Astrocyte of the spinal cord (primary cell): ENCODE results near the gene TES.

Experiments used
- DNase-seq: peaks from one replicate; pipeline ENCODE4 v3.0.0; 2011; ENCODE audit warnings: low read depth, low spot score
- H3K4me3 ChIP-seq: 2 replicates; pipeline ENCODE4 v1.5.1; 2011; ENCODE audit warnings: low read depth, mild to moderate bottlenecking, low read length, moderate library complexity
- CTCF ChIP-seq: IDR thresholded peaks from 2 replicates; pipeline ENCODE4 v1.5.1; 2012; ENCODE audit warnings: low read depth, mild to moderate bottlenecking, low read length, inconsistent platforms
- in situ Hi-C: cut with HindIII; loops from 2 replicates; pipeline ENCODE4 v1.10.0; 2017; ENCODE audit warnings: low sequenced_read_pairs

Gene TES

GRCh38 chr7:116235380-116235779 is 25.0 kb downstream of the TES start:
- TF ChIP-seq CTCF = no peak
- DNase-seq = no peak
- in situ Hi-C loops = no loop called here
- H3K4me3 ChIP-seq = no peak overlapping the region

GRCh38 chr7:116236020-116236630 is 25.8 kb downstream of the TES start:
- DNase-seq = peak; percentile 71
- no peak overlapping the region for H3K4me3 ChIP-seq
- in situ Hi-C loops = no loop called here
- TF ChIP-seq CTCF = peak; percentile 43

GRCh38 chr7:116239020-116239419 is 28.7 kb downstream of the TES start:
- no peak overlapping the region for H3K4me3 ChIP-seq
- no peak for DNase-seq
- in situ Hi-C loops = no loop called here
- TF ChIP-seq CTCF = no peak

- in situ Hi-C loops = no loop called here
- no peak for TF ChIP-seq CTCF
- no peak for DNase-seq
- H3K4me3 ChIP-seq = no peak overlapping the region
Observed at GRCh38 chr7:116239434-116239833, 29.1 kb downstream of the TES start.

GRCh38 chr7:116240024-116240668 is 29.8 kb downstream of the TES start:
- TF ChIP-seq CTCF = no peak
- in situ Hi-C loops = no loop called here
- H3K4me3 ChIP-seq = no peak overlapping the region
- DNase-seq = no peak

- no peak for DNase-seq
- TF ChIP-seq CTCF = no peak
- in situ Hi-C loops = no loop called here
- H3K4me3 ChIP-seq = no peak overlapping the region
Observed at GRCh38 chr7:116241291-116241690, 31.0 kb downstream of the TES start.
